ENCODE measurements around the gene C1QTNF1.

C1QTNF1 gene

DNA sequence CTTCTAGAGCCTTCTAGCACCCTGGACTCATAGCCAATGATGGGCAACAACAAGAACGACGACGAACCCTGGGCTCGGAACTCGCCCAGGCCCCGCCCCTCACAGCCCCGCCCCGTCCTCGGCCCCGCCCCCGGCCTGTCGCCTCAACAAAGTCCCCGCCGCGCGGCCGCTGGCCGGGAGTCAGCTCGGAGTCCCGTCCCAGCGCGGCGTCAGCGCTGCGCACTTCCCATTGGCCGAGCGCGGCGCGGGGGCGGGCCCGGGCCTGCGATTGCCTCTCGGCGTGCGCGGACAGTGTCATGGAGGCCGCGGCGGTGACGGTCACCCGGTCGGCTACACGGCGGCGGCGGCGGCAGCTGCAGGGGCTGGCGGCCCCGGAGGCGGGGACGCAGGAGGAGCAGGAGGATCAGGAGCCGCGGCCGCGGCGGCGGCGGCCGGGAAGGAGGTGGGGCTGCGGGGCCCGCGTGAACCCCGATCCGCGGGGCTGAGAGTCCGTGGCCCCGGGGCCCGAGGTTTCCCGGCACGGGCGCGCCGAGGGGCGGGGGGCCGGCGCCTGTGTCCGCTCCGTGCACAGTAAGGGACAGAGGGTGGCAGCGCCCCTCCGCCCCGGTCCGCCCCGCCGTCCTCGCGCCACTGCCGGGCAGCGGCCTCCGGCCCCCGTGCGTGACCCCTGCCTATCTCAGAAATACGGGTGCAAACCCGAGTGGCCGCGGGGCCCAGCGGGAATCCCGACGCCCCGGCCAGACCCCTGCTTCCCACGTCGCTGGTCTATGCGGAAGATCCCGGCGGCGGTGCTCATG, 50.9 kb downstream of the C1QTNF1 start, which contains the start of gene ENGASE:
Gene ENGASE (plus strand): TSS at position 176 of the 797 bp plus-strand sequence. CDS start 121 bp downstream, at position 297.
- TF ChIP-seq, protein P1, sequence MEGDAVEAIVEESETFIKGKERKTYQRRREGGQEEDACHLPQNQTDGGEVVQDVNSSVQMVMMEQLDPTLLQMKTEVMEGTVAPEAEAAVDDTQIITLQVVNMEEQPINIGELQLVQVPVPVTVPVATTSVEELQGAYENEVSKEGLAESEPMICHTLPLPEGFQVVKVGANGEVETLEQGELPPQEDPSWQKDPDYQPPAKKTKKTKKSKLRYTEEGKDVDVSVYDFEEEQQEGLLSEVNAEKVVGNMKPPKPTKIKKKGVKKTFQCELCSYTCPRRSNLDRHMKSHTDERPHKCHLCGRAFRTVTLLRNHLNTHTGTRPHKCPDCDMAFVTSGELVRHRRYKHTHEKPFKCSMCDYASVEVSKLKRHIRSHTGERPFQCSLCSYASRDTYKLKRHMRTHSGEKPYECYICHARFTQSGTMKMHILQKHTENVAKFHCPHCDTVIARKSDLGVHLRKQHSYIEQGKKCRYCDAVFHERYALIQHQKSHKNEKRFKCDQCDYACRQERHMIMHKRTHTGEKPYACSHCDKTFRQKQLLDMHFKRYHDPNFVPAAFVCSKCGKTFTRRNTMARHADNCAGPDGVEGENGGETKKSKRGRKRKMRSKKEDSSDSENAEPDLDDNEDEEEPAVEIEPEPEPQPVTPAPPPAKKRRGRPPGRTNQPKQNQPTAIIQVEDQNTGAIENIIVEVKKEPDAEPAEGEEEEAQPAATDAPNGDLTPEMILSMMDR (conservative IDR thresholded peaks at IDR 0.05; ENCODE audit: low read depth, low read length), result no peak
- peak; percentile 92 for DNase-seq (ENCODE audit: low read depth)
- peak within 1 kb of the TSS; percentile 67 for H3K4me3 ChIP-seq (ENCODE audit: low read depth, low read length)

- TF ChIP-seq, protein P1 (conservative IDR thresholded peaks at IDR 0.05; ENCODE audit: low read depth, low read length), result no peak
- peak overlapping the region; percentile 67 for H3K4me3 ChIP-seq (ENCODE audit: low read depth, low read length)
- no peak for DNase-seq (ENCODE audit: low read depth)
Measured at GRCh38 chr17:79075446-79075750, 51.4 kb downstream of the C1QTNF1 start.

DNA sequence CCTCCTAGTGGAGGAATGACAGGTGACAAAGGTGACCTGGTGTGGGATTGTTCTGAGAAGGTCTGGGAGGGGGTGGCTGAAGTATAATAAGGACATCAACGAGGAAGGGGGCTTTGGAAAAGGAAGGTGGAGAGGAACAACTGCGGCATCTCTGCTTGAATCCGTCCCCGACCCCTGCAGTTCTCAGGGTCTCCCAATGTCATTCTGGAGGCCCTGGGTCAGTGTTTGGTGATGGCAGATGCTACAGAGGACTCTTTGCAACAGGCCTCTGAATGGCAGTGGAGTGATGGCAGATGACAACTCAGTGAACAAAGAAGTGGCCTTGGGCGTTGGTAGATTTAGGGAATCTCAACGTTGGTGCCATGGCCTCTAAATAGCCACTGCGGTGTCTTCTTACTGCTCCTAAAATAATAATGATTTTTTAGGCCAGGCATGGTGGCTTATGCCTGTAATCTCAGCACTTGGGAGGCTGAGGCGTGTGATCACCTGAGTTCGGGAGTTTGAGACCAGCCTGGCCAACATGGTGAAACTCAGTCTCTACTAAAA, 52.0 kb downstream of the C1QTNF1 start:
- peak overlapping the region; percentile 67 for H3K4me3 ChIP-seq (ENCODE audit: low read depth, low read length)
- TF ChIP-seq, protein P1 (conservative IDR thresholded peaks at IDR 0.05; ENCODE audit: low read depth, low read length), result no peak
- DNase-seq (ENCODE audit: low read depth), result no peak

- TF ChIP-seq, protein P1 (conservative IDR thresholded peaks at IDR 0.05; ENCODE audit: low read depth, low read length), result no peak
- DNase-seq (ENCODE audit: low read depth), result no peak
- H3K4me3 ChIP-seq (ENCODE audit: low read depth, low read length), result no peak overlapping the region
Measured at GRCh38 chr17:79077587-79077986, 53.6 kb downstream of the C1QTNF1 start.

DNA sequence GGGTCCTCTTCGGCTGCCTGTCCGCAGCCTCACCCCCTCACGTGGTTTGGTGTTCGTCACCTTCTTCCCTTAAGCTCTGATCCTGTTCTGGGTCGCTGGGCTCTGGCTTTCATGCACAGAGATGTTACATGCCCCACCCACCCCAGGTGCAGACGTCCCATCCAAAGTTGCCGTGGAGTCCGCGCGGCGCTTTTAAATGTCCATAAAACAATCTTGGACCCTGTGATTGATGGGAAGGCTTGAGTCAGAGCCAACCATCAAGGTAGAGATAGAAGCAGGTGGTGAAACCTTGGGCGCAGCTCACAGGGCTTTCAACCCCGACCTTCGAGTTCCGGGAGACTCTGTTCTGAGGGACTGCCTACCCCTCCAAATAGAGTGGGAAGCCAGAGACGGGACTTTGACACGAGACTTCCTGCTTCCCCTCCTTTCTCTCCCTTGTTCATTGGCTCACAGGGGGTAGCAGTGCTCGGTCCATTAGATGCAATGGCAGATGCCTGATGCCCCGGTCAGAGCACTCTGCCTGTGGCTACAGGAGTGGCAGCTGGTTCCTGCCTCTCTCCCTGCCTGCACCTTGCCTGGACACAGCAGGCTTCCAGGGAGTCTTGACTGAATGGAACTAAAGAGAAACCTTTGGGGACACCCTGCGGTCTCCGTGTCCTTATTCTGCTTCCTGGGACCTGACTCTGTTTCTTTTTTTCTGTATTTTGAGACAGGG, 54.7 kb downstream of the C1QTNF1 start:
- no peak for DNase-seq (ENCODE audit: low read depth)
- TF ChIP-seq, protein P1 (conservative IDR thresholded peaks at IDR 0.05; ENCODE audit: low read depth, low read length), result no peak
- no peak overlapping the region for H3K4me3 ChIP-seq (ENCODE audit: low read depth, low read length)

GRCh38 chr17:79079421-79080200, 55.6 kb downstream of the C1QTNF1 start:
- no peak for DNase-seq (ENCODE audit: low read depth)
- no peak overlapping the region for H3K4me3 ChIP-seq (ENCODE audit: low read depth, low read length)
- TF ChIP-seq, protein P1 (conservative IDR thresholded peaks at IDR 0.05; ENCODE audit: low read depth, low read length), result no peak

Measured in choroid plexus epithelial cell (primary cell).